ENCODE measurements around the gene RASSF5. TPM values are rescaled to one million over a fixed set of nuclear protein-coding genes. Genes with fewer than 3 reads are reported as not detected.

The RASSF5 gene
- total and polyA plus RNA-seq, 10 of the 15 experiments (the other 5 are each of a cell fraction or from before 2014, with no cell fraction given) = 14.0 to 89.6 (median 68.9) TPM

DNA sequence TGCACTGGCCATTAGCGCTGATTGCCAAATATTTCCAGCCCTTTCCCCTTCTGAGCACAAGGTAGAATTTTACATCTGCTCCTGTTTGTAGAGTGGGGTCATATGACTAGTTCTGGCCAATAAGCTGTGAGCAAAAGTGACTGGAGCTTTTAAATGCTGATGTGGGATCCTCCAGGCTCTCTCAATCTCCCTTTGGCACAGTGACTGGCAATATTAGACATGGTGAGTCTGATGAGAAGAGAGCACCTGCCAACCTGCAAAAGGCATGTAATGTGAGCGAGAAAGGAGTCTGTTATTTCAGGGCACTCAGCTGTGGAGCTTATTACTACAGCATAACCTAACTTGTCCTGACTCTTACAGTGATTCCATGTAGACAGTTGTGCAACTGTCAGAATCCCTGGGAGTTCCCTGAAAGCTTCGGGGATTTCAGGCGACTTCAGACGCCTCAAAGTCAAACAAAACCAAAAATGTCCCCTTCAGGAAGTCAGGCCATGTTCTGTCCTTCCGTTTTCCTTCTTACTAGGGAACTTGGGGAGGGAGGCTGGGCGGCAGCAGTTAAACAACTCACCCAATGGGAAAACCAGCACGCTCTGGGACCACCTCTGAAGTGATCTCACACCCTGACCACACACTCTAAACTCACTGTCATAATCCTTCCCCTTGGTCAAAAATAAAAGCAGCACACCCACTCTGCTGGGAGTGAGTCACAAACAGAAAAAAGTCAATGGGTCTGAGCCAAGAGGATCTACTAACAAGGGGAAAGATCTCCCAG lies 3.6 kb upstream of the RASSF5 start:
- WGBS (ENCODE audit: insufficient coverage, insufficient replicate concordance, low lambda C conversion rate, missing lambda C conversion rate) = 19% methylated on average over 8 of the region's 8 CpGs
- ChIA-PET CTCF (interaction anchor here (0.8 to 5.1 kb wide), 14 partner anchors 8 to 160 kb away, joined by 3 to 62 read pairs (median 4); partner anchors contain the start of gene IKBKE), POLR2A (interaction anchor here (0.5 to 4.8 kb wide), 8 partner anchors 7 to 60 kb away, joined by 3 to 60 read pairs (median 5); partner anchors contain the start of gene IKBKE), SMC1A (ENCODE audit: uncharacterized antibody, unreplicated experiment) (interaction anchor here (0.6 to 5.6 kb wide), 15 partner anchors 8 to 160 kb away, joined by 3 to 61 read pairs (median 4); partner anchors contain the start of gene IKBKE), RAD21 (ENCODE audit: unreplicated experiment) (interaction anchor here (0.6 to 4.8 kb wide), 15 partner anchors 7 to 223 kb away, joined by 3 to 69 read pairs (median 4); no protein-coding TSS in a partner anchor)
- peaks cover 0 to 3% of the 10 kb centered on the region in 2 experiments; a peak in 2 of 4 replicates for H3K36me3 ChIP-seq (ENCODE audit: control insufficient read depth in 2 of 2, insufficient read depth in 2 of 2, low read length in 1 of 2)
- in situ Hi-C loops (cut with MboI) = no loop called here
- peak overlapping the region; percentile 22 for H2AFZ ChIP-seq (ENCODE audit: control insufficient read depth, low read depth, low read length)
- intact Hi-C loops (cut with micrococcal nuclease; ENCODE audit: unreplicated experiment) = loop anchor here (2.0 to 10.0 kb wide), 2 partner anchors 33 to 411 kb away; partner anchors contain the start of gene IKBKE
- peak overlapping the region; percentile 60 for H3K27ac ChIP-seq (ENCODE audit: control insufficient read depth, insufficient read depth)
- H4K20me1 ChIP-seq (ENCODE audit: control insufficient read depth, insufficient read depth) = no peaks in the 10 kb centered on the region
- H3K4me1 ChIP-seq (ENCODE audit: control insufficient read depth, insufficient read depth, low read length) = peaks cover 42% of the 10 kb centered on the region
- peak; percentile 72 for ATAC-seq
- BruUV-seq (replicated peaks) = no TSS peak
- H3K4me2 ChIP-seq (ENCODE audit: control insufficient read depth, insufficient read depth) = peak overlapping the region; percentile 40
- no peaks in the 10 kb centered on the region for H3K27me3 ChIP-seq (replicated peaks in 1 of 2; ENCODE audit: control insufficient read depth in 2 of 2, insufficient read depth in 2 of 2, low read length in 1 of 2)
- H3K9ac ChIP-seq (ENCODE audit: control insufficient read depth, insufficient read depth, low read length) = no peak overlapping the region
- FAIRE-seq = peak; percentile 96
- H3K79me2 ChIP-seq (ENCODE audit: control insufficient read depth, insufficient read depth, low read length) = no peaks in the 10 kb centered on the region
- peak overlapping the region; percentile 33; the same call in 1 of the 2 replicates for H3K4me3 ChIP-seq
- DNase-seq (ENCODE audit: low read depth, low spot score) = peak; percentile 95
- no peaks in the 10 kb centered on the region for H3K9me3 ChIP-seq (replicated peaks; ENCODE audit: control insufficient read depth, insufficient read depth, low read length)
- TF ChIP-seq RUNX3 (IDR thresholded peaks at IDR 0.05; ENCODE audit: low read length) = peak; percentile 96
- TF ChIP-seq, protein P1, sequence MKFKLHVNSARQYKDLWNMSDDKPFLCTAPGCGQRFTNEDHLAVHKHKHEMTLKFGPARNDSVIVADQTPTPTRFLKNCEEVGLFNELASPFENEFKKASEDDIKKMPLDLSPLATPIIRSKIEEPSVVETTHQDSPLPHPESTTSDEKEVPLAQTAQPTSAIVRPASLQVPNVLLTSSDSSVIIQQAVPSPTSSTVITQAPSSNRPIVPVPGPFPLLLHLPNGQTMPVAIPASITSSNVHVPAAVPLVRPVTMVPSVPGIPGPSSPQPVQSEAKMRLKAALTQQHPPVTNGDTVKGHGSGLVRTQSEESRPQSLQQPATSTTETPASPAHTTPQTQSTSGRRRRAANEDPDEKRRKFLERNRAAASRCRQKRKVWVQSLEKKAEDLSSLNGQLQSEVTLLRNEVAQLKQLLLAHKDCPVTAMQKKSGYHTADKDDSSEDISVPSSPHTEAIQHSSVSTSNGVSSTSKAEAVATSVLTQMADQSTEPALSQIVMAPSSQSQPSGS (IDR thresholded peaks at IDR 0.05; ENCODE audit: low read length) = peak; percentile 96
- peak; percentile 83 for TF ChIP-seq CREM (IDR thresholded peaks at IDR 0.05; ENCODE audit: low read depth)
- no peak for TF ChIP-seq ESRRA (IDR thresholded peaks at IDR 0.05; ENCODE audit: low read length)
- peak; percentile 45; the same call in 1 of the 2 replicates for TF ChIP-seq MTA3 (IDR thresholded peaks at IDR 0.05; ENCODE audit: borderline replicate concordance, low read length)
- no peak for TF ChIP-seq SIX5 (IDR thresholded peaks at IDR 0.05; ENCODE audit: low read depth, low read length, severe bottlenecking)
- TF ChIP-seq SREBF1 (IDR thresholded peaks at IDR 0.05; ENCODE audit: low read length) = no peak
- TF ChIP-seq, protein P2, sequence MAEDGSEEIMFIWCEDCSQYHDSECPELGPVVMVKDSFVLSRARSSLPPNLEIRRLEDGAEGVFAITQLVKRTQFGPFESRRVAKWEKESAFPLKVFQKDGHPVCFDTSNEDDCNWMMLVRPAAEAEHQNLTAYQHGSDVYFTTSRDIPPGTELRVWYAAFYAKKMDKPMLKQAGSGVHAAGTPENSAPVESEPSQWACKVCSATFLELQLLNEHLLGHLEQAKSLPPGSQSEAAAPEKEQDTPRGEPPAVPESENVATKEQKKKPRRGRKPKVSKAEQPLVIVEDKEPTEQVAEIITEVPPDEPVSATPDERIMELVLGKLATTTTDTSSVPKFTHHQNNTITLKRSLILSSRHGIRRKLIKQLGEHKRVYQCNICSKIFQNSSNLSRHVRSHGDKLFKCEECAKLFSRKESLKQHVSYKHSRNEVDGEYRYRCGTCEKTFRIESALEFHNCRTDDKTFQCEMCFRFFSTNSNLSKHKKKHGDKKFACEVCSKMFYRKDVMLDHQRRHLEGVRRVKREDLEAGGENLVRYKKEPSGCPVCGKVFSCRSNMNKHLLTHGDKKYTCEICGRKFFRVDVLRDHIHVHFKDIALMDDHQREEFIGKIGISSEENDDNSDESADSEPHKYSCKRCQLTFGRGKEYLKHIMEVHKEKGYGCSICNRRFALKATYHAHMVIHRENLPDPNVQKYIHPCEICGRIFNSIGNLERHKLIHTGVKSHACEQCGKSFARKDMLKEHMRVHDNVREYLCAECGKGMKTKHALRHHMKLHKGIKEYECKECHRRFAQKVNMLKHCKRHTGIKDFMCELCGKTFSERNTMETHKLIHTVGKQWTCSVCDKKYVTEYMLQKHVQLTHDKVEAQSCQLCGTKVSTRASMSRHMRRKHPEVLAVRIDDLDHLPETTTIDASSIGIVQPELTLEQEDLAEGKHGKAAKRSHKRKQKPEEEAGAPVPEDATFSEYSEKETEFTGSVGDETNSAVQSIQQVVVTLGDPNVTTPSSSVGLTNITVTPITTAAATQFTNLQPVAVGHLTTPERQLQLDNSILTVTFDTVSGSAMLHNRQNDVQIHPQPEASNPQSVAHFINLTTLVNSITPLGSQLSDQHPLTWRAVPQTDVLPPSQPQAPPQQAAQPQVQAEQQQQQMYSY (CRISPR knock-in tag; IDR thresholded peaks at IDR 0.05) = no peak
- TF ChIP-seq, protein P3, sequence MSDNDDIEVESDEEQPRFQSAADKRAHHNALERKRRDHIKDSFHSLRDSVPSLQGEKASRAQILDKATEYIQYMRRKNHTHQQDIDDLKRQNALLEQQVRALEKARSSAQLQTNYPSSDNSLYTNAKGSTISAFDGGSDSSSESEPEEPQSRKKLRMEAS (IDR thresholded peaks at IDR 0.05; ENCODE audit: low read depth, low read length) = no peak
- TF ChIP-seq, protein P4, sequence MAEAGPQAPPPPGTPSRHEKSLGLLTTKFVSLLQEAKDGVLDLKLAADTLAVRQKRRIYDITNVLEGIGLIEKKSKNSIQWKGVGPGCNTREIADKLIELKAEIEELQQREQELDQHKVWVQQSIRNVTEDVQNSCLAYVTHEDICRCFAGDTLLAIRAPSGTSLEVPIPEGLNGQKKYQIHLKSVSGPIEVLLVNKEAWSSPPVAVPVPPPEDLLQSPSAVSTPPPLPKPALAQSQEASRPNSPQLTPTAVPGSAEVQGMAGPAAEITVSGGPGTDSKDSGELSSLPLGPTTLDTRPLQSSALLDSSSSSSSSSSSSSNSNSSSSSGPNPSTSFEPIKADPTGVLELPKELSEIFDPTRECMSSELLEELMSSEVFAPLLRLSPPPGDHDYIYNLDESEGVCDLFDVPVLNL (IDR thresholded peaks at IDR 0.05; ENCODE audit: low read depth, low read length) = no peak
- no peak for TF ChIP-seq CHD1 (IDR thresholded peaks at IDR 0.05; ENCODE audit: low read depth, low read length)
- TF ChIP-seq ZNF217 (IDR thresholded peaks at IDR 0.05) = no peak
- TF ChIP-seq GABPA (IDR thresholded peaks at IDR 0.05; ENCODE audit: low read depth) = peak; percentile 10; the same call in 1 of the 2 replicates
- TF ChIP-seq, protein P5, sequence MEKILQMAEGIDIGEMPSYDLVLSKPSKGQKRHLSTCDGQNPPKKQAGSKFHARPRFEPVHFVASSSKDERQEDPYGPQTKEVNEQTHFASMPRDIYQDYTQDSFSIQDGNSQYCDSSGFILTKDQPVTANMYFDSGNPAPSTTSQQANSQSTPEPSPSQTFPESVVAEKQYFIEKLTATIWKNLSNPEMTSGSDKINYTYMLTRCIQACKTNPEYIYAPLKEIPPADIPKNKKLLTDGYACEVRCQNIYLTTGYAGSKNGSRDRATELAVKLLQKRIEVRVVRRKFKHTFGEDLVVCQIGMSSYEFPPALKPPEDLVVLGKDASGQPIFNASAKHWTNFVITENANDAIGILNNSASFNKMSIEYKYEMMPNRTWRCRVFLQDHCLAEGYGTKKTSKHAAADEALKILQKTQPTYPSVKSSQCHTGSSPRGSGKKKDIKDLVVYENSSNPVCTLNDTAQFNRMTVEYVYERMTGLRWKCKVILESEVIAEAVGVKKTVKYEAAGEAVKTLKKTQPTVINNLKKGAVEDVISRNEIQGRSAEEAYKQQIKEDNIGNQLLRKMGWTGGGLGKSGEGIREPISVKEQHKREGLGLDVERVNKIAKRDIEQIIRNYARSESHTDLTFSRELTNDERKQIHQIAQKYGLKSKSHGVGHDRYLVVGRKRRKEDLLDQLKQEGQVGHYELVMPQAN (conservative IDR thresholded peaks at IDR 0.05) = no peak
